Measurements from ENCODE around the gene PPP1R10. TPM values are rescaled to one million over a fixed set of nuclear protein-coding genes. Genes with fewer than 3 reads are reported as not detected.

PPP1R10 gene
- total and polyA plus RNA-seq, 4 donors = 21.5 to 73.4 (median 29.5) TPM

GRCh38 chr6:30568245-30568644, 48.8 kb downstream of the PPP1R10 start:
- Histone ChIP-seq H3K27me3 (ENCODE audit: control insufficient read depth in 3 of 3, insufficient read depth in 3 of 3, low read length in 2 of 3) (no peaks in the 10 kb centered on the region), H3K36me3 (ENCODE audit: control insufficient read depth in 4 of 4, insufficient read depth in 4 of 4, low read length in 4 of 4) (peaks cover 0 to 3% (median 0%) of the 10 kb centered on the region in 4 donors), H3K4me1 (ENCODE audit: control insufficient read depth in 5 of 5, insufficient read depth in 5 of 5, low read length in 5 of 5) (peaks cover 4 to 26% (median 5%) of the 10 kb centered on the region in 5 donors), H3K9me3 (ENCODE audit: control insufficient read depth in 4 of 4, insufficient read depth in 3 of 4, low read length in 3 of 4) (no peaks in the 10 kb centered on the region), H3K4me3 (no peak overlapping the region), H3K9ac (ENCODE audit: insufficient read depth in 1 of 2, low read length in 2 of 2) (no peak overlapping the region), H3K27ac (ENCODE audit: low read depth in 1 of 2, low read length in 1 of 2) (no peak overlapping the region)
- ATAC-seq (ENCODE audit: insufficient read depth, low FRiP score) = no peak
- no peak for DNase-seq
- 61 to 74% methylated on average over 3 of the region's 3 CpGs for WGBS, 2 donors
- no peak for TF ChIP-seq CTCF (IDR thresholded peaks at IDR 0.05; ENCODE audit: control extremely low read depth, extremely low read depth)

- Histone ChIP-seq H3K27ac (ENCODE audit: low read depth in 1 of 2, low read length in 1 of 2) (no peak overlapping the region), H3K36me3 (ENCODE audit: control insufficient read depth in 4 of 4, insufficient read depth in 4 of 4, low read length in 4 of 4) (peaks cover 7 to 13% (median 8%) of the 10 kb centered on the region in 4 donors), H3K9me3 (ENCODE audit: control insufficient read depth in 4 of 4, insufficient read depth in 3 of 4, low read length in 3 of 4) (no peaks in the 10 kb centered on the region), H3K27me3 (ENCODE audit: control insufficient read depth in 3 of 3, insufficient read depth in 3 of 3, low read length in 2 of 3) (no peaks in the 10 kb centered on the region), H3K4me1 (ENCODE audit: control insufficient read depth in 5 of 5, insufficient read depth in 5 of 5, low read length in 5 of 5) (peaks cover 0 to 9% (median 4%) of the 10 kb centered on the region in 5 donors), H3K9ac (ENCODE audit: insufficient read depth in 1 of 2, low read length in 2 of 2) (no peak overlapping the region), H3K4me3 (no peak overlapping the region)
- no peak for TF ChIP-seq CTCF (IDR thresholded peaks at IDR 0.05; ENCODE audit: control extremely low read depth, extremely low read depth)
- DNase-seq (peak in 1 of 3 donors; percentile 17), ATAC-seq (ENCODE audit: insufficient read depth, low FRiP score) (no peak)
Measured at GRCh38 chr6:30565772-30566171, 51.3 kb downstream of the PPP1R10 start.

GRCh38 chr6:30564114-30564513, 52.9 kb downstream of the PPP1R10 start:
- 92 to 98% methylated on average over 1 of the region's 1 CpG for WGBS, 2 donors
- no peaks in the 10 kb centered on the region for H3K27me3 ChIP-seq (ENCODE audit: control insufficient read depth in 3 of 3, insufficient read depth in 3 of 3, low read length in 2 of 3)

More at GRCh38 chr6:30564114-30564513, 52.9 kb downstream of the PPP1R10 start:
- Histone ChIP-seq H3K9me3 (ENCODE audit: control insufficient read depth in 4 of 4, insufficient read depth in 3 of 4, low read length in 3 of 4) (no peaks in the 10 kb centered on the region), H3K4me3 (no peak overlapping the region), H3K36me3 (ENCODE audit: control insufficient read depth in 4 of 4, insufficient read depth in 4 of 4, low read length in 4 of 4) (peaks cover 7 to 13% (median 8%) of the 10 kb centered on the region in 4 donors), H3K4me1 (ENCODE audit: control insufficient read depth in 5 of 5, insufficient read depth in 5 of 5, low read length in 5 of 5) (no peaks in the 10 kb centered on the region), H3K27ac (ENCODE audit: low read depth in 1 of 2, low read length in 1 of 2) (no peak overlapping the region), H3K9ac (ENCODE audit: insufficient read depth in 1 of 2, low read length in 2 of 2) (no peak overlapping the region)
- no peak for TF ChIP-seq CTCF (IDR thresholded peaks at IDR 0.05; ENCODE audit: control extremely low read depth, extremely low read depth)
- DNase-seq (no peak), ATAC-seq (ENCODE audit: insufficient read depth, low FRiP score) (no peak)

Data from lung (tissue), 12 donors.